ENCODE data around the gene ITPRID1.

The ITPRID1 gene

GRCh38 chr7:31633894-31634494 lies 120.1 kb downstream of the ITPRID1 start:
- in situ Hi-C loops (cut with MboI; ENCODE audit: low sequenced_read_pairs, unreplicated experiment) = no loop called here
- peak; percentile 35 for DNase-seq (ENCODE audit: low spot score)
- TF ChIP-seq CTCF (IDR thresholded peaks at IDR 0.05; ENCODE audit: borderline replicate concordance, control extremely low read depth, extremely low read depth, insufficient read depth, missing control alignments) = peak; percentile 24

- no peak for TF ChIP-seq CTCF (IDR thresholded peaks at IDR 0.05; ENCODE audit: borderline replicate concordance, control extremely low read depth, extremely low read depth, insufficient read depth, missing control alignments)
- in situ Hi-C loops (cut with MboI; ENCODE audit: low sequenced_read_pairs, unreplicated experiment) = no loop called here
- no peak for DNase-seq (ENCODE audit: low spot score)
Measured at GRCh38 chr7:31640381-31640780, 126.5 kb downstream of the ITPRID1 start.

GRCh38 chr7:31642681-31643115 lies 128.8 kb downstream of the ITPRID1 start:
- TF ChIP-seq CTCF (IDR thresholded peaks at IDR 0.05; ENCODE audit: borderline replicate concordance, control extremely low read depth, extremely low read depth, insufficient read depth, missing control alignments) = no peak
- in situ Hi-C loops (cut with MboI; ENCODE audit: low sequenced_read_pairs, unreplicated experiment) = no loop called here
- DNase-seq (ENCODE audit: low spot score) = no peak

GRCh38 chr7:31646942-31647341 lies 133.1 kb downstream of the ITPRID1 start:
- no peak for DNase-seq (ENCODE audit: low spot score)
- TF ChIP-seq CTCF (IDR thresholded peaks at IDR 0.05; ENCODE audit: borderline replicate concordance, control extremely low read depth, extremely low read depth, insufficient read depth, missing control alignments) = no peak
- in situ Hi-C loops (cut with MboI; ENCODE audit: low sequenced_read_pairs, unreplicated experiment) = no loop called here

GRCh38 chr7:31647511-31647910 lies 133.6 kb downstream of the ITPRID1 start:
- no peak for DNase-seq (ENCODE audit: low spot score)
- no peak for TF ChIP-seq CTCF (IDR thresholded peaks at IDR 0.05; ENCODE audit: borderline replicate concordance, control extremely low read depth, extremely low read depth, insufficient read depth, missing control alignments)
- in situ Hi-C loops (cut with MboI; ENCODE audit: low sequenced_read_pairs, unreplicated experiment) = no loop called here

GRCh38 chr7:31648288-31648687 lies 134.4 kb downstream of the ITPRID1 start:
- in situ Hi-C loops (cut with MboI; ENCODE audit: low sequenced_read_pairs, unreplicated experiment) = no loop called here
- DNase-seq (ENCODE audit: low spot score) = no peak
- TF ChIP-seq CTCF (IDR thresholded peaks at IDR 0.05; ENCODE audit: borderline replicate concordance, control extremely low read depth, extremely low read depth, insufficient read depth, missing control alignments) = no peak

Data from GM13976 (cell line).